Fibroblast of lung (primary cell): Measurements from ENCODE around the gene PAFAH2.
"Not testable (repeated sequence)": the region's sequence is repeated elsewhere in the genome, so short reads cannot be mapped to it uniquely, and the experiment has no call there.

Experiments
- EZH2 ChIP-seq: IDR thresholded peaks from 2 replicates; pipeline ENCODE4 v1.5.1; 2012; ENCODE audit warnings: low read length, control low read depth, mild to moderate bottlenecking; ENCODE audit errors: missing control alignments
- TF ChIP-seq, protein P1 (sequence below), 2 donors: IDR thresholded peaks in 1 of 2; conservative IDR thresholded peaks in 1 of 2; 1 replicate in 1 of 2; 2 replicates in 1 of 2; pipeline ENCODE4 v1.5.1; 2011 to 2012; ENCODE audit warnings: low read length in 2 of 2, control low read depth in 1 of 2, inconsistent platforms in 1 of 2, low read depth in 1 of 2, mild to moderate bottlenecking in 1 of 2

DNA sequence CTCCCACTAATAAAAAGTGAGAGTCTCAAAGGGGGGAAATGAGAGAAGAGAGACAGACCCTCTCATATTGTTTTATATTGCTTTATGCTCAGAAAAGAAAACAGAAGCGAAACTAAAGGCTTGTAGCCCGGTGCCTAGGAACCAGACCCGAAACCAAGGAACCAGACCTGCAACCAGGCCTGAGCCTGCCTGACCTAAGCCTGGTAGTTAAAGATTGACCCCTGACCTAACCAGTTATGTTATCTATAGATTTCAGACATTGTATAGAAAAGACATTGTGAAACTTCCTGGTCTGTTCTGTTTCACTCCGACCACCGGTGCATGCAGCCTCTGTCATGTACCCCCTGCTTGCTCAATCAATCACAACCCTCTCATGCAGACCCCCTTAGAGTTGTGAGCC is 54.4 kb downstream of the PAFAH2 start:
- TF ChIP-seq, protein P1, sequence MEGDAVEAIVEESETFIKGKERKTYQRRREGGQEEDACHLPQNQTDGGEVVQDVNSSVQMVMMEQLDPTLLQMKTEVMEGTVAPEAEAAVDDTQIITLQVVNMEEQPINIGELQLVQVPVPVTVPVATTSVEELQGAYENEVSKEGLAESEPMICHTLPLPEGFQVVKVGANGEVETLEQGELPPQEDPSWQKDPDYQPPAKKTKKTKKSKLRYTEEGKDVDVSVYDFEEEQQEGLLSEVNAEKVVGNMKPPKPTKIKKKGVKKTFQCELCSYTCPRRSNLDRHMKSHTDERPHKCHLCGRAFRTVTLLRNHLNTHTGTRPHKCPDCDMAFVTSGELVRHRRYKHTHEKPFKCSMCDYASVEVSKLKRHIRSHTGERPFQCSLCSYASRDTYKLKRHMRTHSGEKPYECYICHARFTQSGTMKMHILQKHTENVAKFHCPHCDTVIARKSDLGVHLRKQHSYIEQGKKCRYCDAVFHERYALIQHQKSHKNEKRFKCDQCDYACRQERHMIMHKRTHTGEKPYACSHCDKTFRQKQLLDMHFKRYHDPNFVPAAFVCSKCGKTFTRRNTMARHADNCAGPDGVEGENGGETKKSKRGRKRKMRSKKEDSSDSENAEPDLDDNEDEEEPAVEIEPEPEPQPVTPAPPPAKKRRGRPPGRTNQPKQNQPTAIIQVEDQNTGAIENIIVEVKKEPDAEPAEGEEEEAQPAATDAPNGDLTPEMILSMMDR (conservative IDR thresholded peaks at IDR 0.05 in 1 of 2, IDR thresholded peaks at IDR 0.05 in 1 of 2; ENCODE audit: low read depth in 1 of 2, low read length in 2 of 2), result not testable (repeated sequence)
- not testable (repeated sequence) for TF ChIP-seq EZH2
